ENCODE measurements around the gene KCNN1. TPM values are rescaled to one million over a fixed set of nuclear protein-coding genes. Genes with fewer than 3 reads are reported as not detected.

KCNN1 gene
- total and polyA plus RNA-seq, 9 of the 15 experiments (the other 6 are each of a cell fraction or from before 2014, with no cell fraction given), result 0.01 to 6.2 (median 0.72) TPM

GRCh38 chr19:18041054-18041453, 74.1 kb downstream of the KCNN1 start (continued):
- no peak for TF ChIP-seq CREB3 (tag; conservative IDR thresholded peaks at IDR 0.05; ENCODE audit: low read depth)
- no peak for TF ChIP-seq SLC30A9 (CRISPR knock-in tag; IDR thresholded peaks at IDR 0.05)
- TF ChIP-seq SRSF3 (IDR thresholded peaks at IDR 0.05; ENCODE audit: insufficient read depth, low read length), result no peak
- TF ChIP-seq ZFP30 (CRISPR knock-in tag; IDR thresholded peaks at IDR 0.05; ENCODE audit: borderline replicate concordance), result no peak
- TF ChIP-seq LARP7 (IDR thresholded peaks at IDR 0.05), result no peak
- TF ChIP-seq ZNF785 (CRISPR knock-in tag; IDR thresholded peaks at IDR 0.05), result no peak
- TF ChIP-seq E2F8 (IDR thresholded peaks at IDR 0.05; ENCODE audit: low read depth, partially characterized antibody), result no peak
- TF ChIP-seq CTBP1 (IDR thresholded peaks at IDR 0.05; ENCODE audit: borderline replicate concordance), result no peak

GRCh38 chr19:18043676-18044075, 76.8 kb downstream of the KCNN1 start:
- 39% methylated on average over 2 of the region's 3 CpGs for WGBS (ENCODE audit: insufficient coverage, low coverage, missing lambda C conversion rate)
- DNase-seq (ENCODE audit: extremely low read depth in 1 of 4, low spot score in 3 of 4), result no peak
- no peaks in the 10 kb centered on the region for H3K79me2 ChIP-seq (ENCODE audit: control insufficient read depth, insufficient read depth, low read length)
- H3K4me3 ChIP-seq, result no peak overlapping the region
- 0 out of 2 replicates have a peak, but pooled peaks cover 3% of the 10 kb centered on the region for H3K9me3 ChIP-seq (replicated peaks; ENCODE audit: control insufficient read depth, insufficient read depth, low read depth, low read length)
- H3K9me1 ChIP-seq (ENCODE audit: control insufficient read depth, insufficient read depth, low read length), result no peaks in the 10 kb centered on the region
- H4K20me1 ChIP-seq (replicated peaks; ENCODE audit: control insufficient read depth, insufficient read depth, low read length), result no peaks in the 10 kb centered on the region; the same call in 1 of the 2 replicates
- TF ChIP-seq NCOA6 (IDR thresholded peaks at IDR 0.05), result no peak
- no peak for TF ChIP-seq ZBTB8A (IDR thresholded peaks at IDR 0.05; ENCODE audit: partially characterized antibody)
- H3K36me3 ChIP-seq (ENCODE audit: control insufficient read depth, insufficient read depth, low read length), result no peaks in the 10 kb centered on the region
- in situ Hi-C loops (cut with MboI), result no loop called here
- ChIA-PET CTCF (ENCODE audit: low intra/inter-chr PET ratio) (no interaction called here), POLR2A (no interaction called here)
- H3K4me1 ChIP-seq (replicated peaks in 1 of 2; ENCODE audit: control insufficient read depth in 2 of 2, insufficient read depth in 2 of 2, low read length in 2 of 2), result peaks cover 3 to 13% of the 10 kb centered on the region in 2 experiments; a peak in 3 of 5 replicates
- no peak overlapping the region for H3K4me2 ChIP-seq (ENCODE audit: insufficient read depth, low read length)
- H3K9ac ChIP-seq (ENCODE audit: insufficient read depth in 1 of 2, low read depth in 2 of 2, low read length in 2 of 2), result no peak overlapping the region
- peaks cover 13 to 14% of the 10 kb centered on the region in 2 experiments for H3K27me3 ChIP-seq (ENCODE audit: control insufficient read depth in 2 of 2, insufficient read depth in 2 of 2, low read length in 2 of 2)
- intact Hi-C loops (cut with micrococcal nuclease), result no loop called here
- no peak for ATAC-seq
- no peak overlapping the region for H3K27ac ChIP-seq (ENCODE audit: extremely low read depth, low read depth, low read length)
- H2AFZ ChIP-seq (ENCODE audit: low read depth, low read length), result no peak overlapping the region
- no peak for FAIRE-seq
- BruUV-seq (replicated peaks), result no TSS peak

Measured in K562 (cell line).